ENCODE measurements around the gene CNTNAP5.
"Not testable (repeated sequence)": the region's sequence is repeated elsewhere in the genome, so short reads cannot be mapped to it uniquely, and the experiment has no call there.

Gene CNTNAP5

DNA sequence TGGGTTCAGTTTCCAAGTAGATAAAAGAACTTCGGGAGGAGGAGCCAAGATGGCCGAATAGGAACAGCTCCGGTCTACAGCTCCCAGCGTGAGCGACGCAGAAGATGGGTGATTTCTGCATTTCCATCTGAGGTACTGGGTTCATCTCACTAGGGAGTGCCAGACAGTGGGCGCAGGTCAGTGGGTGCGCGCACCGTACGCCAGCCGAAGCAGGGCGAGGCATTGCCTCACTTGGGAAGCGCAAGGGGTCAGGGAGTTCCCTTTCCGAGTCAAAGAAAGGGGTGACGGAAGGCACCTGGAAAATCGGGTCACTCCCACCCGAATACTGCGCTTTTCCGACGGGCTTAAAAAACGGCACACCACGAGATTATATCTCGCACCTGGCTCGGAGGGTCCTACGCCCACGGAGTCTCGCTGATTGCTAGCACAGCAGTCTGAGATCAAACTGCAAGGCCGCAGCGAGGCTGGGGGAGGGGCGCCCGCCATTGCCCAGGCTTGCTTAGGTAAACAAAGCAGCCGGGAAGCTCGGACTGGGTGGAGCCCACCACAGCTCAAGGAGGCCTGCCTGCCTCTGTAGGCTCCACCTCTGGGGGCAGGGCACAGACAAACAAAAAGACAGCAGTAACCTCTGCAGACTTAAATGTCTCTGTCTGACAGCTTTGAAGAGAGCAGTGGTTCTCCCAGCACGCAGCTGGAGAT, 382.9 kb downstream of the CNTNAP5 start:
- H3K27ac ChIP-seq (ENCODE audit: low read depth, low read length); H3K4me1 ChIP-seq (ENCODE audit: control insufficient read depth, insufficient read depth, low read length, unreplicated experiment); H3K36me3 ChIP-seq (ENCODE audit: insufficient read depth, low read length); H3K4me3 ChIP-seq (ENCODE audit: low read depth, low read length); H3K27me3 ChIP-seq (ENCODE audit: insufficient read depth, low read length); H3K79me2 ChIP-seq (ENCODE audit: control insufficient read depth, insufficient read depth, low read length, unreplicated experiment); H2AFZ ChIP-seq (ENCODE audit: low read length, unreplicated experiment): not testable (repeated sequence)

DNA sequence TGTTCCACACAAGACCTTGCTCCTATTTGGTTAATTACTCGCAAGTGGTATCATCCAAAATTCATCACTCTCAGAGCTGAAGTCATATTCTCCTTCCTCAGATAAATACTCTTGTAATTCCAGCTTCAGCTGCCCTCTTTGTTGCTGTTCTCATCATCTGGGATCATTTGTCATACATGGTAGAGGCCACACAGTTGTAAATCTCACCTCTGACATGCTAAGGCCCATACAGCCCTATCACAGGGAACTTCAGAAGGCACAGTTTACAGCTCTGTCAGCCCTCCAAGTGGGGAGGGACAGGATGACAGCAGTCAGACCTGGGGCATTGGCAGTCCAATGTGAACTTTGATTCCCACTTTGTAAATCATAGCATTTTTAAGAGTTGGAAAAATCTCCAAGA, 399.0 kb downstream of the CNTNAP5 start:
- H3K4me1 ChIP-seq (ENCODE audit: control insufficient read depth, insufficient read depth, low read length, unreplicated experiment), result no peaks in the 10 kb centered on the region
- H3K27me3 ChIP-seq (ENCODE audit: insufficient read depth, low read length), result no peaks in the 10 kb centered on the region
- no peak overlapping the region for H3K4me3 ChIP-seq (ENCODE audit: low read depth, low read length)
- H3K36me3 ChIP-seq (ENCODE audit: insufficient read depth, low read length), result no peaks in the 10 kb centered on the region
- no peak overlapping the region for H3K27ac ChIP-seq (ENCODE audit: low read depth, low read length)
- no peaks in the 10 kb centered on the region for H3K79me2 ChIP-seq (ENCODE audit: control insufficient read depth, insufficient read depth, low read length, unreplicated experiment)
- H2AFZ ChIP-seq (ENCODE audit: low read length, unreplicated experiment), result no peak overlapping the region

DNA sequence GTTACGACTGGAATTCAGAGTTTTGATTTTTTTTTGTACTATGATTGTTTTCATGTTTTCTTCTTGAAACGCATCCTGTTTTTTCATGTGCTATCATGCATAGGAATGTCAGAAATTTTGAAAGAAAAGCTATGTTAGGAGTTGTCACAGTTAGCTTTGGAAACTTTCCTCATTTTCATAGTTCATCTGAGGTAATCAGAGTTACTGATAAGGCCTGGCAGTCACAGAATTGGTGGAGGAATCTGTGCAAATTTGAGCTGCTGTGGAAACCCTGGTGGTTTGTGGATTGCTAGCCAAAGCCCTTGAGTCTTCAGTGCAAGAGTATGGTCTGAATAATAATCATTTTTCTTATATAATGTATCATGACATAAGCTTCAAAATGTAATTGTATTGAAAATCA, 401.0 kb downstream of the CNTNAP5 start:
- no peak overlapping the region for H3K4me3 ChIP-seq (ENCODE audit: low read depth, low read length)
- H3K36me3 ChIP-seq (ENCODE audit: insufficient read depth, low read length), result no peaks in the 10 kb centered on the region
- no peaks in the 10 kb centered on the region for H3K27me3 ChIP-seq (ENCODE audit: insufficient read depth, low read length)
- H2AFZ ChIP-seq (ENCODE audit: low read length, unreplicated experiment), result no peak overlapping the region
- no peaks in the 10 kb centered on the region for H3K4me1 ChIP-seq (ENCODE audit: control insufficient read depth, insufficient read depth, low read length, unreplicated experiment)
- no peaks in the 10 kb centered on the region for H3K79me2 ChIP-seq (ENCODE audit: control insufficient read depth, insufficient read depth, low read length, unreplicated experiment)
- H3K27ac ChIP-seq (ENCODE audit: low read depth, low read length), result no peak overlapping the region

DNA sequence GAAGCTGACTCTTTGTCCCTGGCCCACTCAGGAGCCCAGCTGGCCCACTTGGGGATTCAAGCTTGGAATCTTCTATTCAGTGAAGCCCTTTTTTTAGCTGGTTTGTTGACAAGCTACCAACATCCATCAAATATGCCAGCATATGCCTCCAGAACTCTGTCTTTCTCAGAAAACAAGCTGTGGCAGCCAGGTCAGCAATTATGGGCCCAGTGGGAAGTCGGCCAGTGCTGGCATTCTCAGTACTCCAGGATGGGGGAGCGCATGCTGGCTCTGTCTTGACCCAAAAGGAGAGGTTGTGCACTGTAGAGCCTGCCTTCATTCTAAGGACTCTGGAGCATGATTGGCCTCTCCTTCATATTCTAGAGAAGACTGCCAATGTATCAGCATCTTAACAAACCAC, 401.5 kb downstream of the CNTNAP5 start:
- Histone ChIP-seq H3K79me2 (ENCODE audit: control insufficient read depth, insufficient read depth, low read length, unreplicated experiment) (no peaks in the 10 kb centered on the region), H3K4me1 (ENCODE audit: control insufficient read depth, insufficient read depth, low read length, unreplicated experiment) (no peaks in the 10 kb centered on the region), H3K27ac (ENCODE audit: low read depth, low read length) (no peak overlapping the region), H3K36me3 (ENCODE audit: insufficient read depth, low read length) (no peaks in the 10 kb centered on the region), H3K27me3 (ENCODE audit: insufficient read depth, low read length) (no peaks in the 10 kb centered on the region), H2AFZ (ENCODE audit: low read length, unreplicated experiment) (no peak overlapping the region), H3K4me3 (ENCODE audit: low read depth, low read length) (no peak overlapping the region)

DNA sequence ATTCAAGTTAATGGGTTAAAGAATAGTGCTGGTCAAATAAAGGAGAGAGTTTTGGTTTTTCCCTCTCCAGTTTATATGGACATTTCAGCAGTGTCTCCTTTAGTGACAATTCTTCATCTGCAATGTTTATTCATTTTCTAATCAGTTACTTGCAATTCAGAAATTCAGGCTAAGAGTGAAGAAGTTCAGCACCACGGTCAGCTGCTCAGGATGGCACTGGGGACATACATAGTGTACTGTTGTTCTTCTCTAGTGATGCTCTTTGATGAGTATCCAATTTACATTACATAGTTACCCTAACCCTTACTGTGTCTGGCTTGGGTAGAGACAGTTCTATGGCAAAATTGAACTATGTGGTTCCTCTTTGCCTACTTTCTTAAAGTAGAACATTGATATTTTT, 412.7 kb downstream of the CNTNAP5 start:
- H3K27ac ChIP-seq (ENCODE audit: low read depth, low read length), result no peak overlapping the region
- H3K79me2 ChIP-seq (ENCODE audit: control insufficient read depth, insufficient read depth, low read length, unreplicated experiment), result no peaks in the 10 kb centered on the region
- H3K27me3 ChIP-seq (ENCODE audit: insufficient read depth, low read length), result no peaks in the 10 kb centered on the region
- H3K4me3 ChIP-seq (ENCODE audit: low read depth, low read length), result no peak overlapping the region
- no peak overlapping the region for H2AFZ ChIP-seq (ENCODE audit: low read length, unreplicated experiment)
- H3K4me1 ChIP-seq (ENCODE audit: control insufficient read depth, insufficient read depth, low read length, unreplicated experiment), result no peaks in the 10 kb centered on the region
- H3K36me3 ChIP-seq (ENCODE audit: insufficient read depth, low read length), result no peaks in the 10 kb centered on the region

DNA sequence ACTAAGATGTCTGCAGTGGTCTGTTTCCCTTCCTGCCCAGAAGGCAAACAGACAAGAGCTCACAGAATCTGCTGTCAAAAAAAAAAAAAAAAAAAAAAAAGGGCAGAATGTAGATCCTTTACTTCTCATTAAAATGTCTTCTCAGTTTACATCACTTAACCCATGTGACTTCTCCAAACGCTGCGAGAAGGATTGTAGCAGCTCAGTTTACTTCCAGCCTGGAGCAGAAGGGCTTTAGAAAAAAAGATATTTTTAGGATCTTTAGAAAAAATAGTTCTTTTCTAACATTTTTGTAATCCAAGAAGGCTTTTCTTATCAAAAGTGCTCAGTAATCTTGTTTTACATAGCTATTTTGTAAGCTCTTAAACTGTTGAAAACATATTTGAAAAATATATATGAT, 425.4 kb downstream of the CNTNAP5 start:
- no peaks in the 10 kb centered on the region for H3K4me1 ChIP-seq (ENCODE audit: control insufficient read depth, insufficient read depth, low read length, unreplicated experiment)
- no peaks in the 10 kb centered on the region for H3K36me3 ChIP-seq (ENCODE audit: insufficient read depth, low read length)

DNA sequence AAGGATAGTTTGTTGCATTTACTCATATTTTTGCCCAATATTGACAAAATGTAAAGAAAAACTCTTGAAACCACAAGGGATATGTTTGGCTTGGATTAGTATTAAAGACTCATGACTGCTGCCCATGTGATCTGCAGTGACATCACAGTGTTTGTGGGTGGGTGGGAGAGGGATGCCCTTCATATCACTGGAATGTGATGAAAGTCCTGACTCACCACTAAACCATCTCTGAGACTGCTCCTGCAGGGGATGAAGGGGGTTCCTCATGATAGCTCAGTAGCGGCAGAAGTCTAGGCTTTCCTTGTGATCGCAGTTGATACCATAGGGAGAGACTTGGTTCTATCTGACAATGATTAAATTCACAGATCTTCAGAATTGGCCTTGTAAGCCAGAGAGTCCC, 451.2 kb downstream of the CNTNAP5 start:
- no peak overlapping the region for H3K4me3 ChIP-seq (ENCODE audit: low read depth, low read length)
- H2AFZ ChIP-seq (ENCODE audit: low read length, unreplicated experiment), result no peak overlapping the region
- no peaks in the 10 kb centered on the region for H3K4me1 ChIP-seq (ENCODE audit: control insufficient read depth, insufficient read depth, low read length, unreplicated experiment)
- H3K79me2 ChIP-seq (ENCODE audit: control insufficient read depth, insufficient read depth, low read length, unreplicated experiment), result no peaks in the 10 kb centered on the region
- H3K36me3 ChIP-seq (ENCODE audit: insufficient read depth, low read length), result no peaks in the 10 kb centered on the region
- no peak overlapping the region for H3K27ac ChIP-seq (ENCODE audit: low read depth, low read length)
- H3K27me3 ChIP-seq (ENCODE audit: insufficient read depth, low read length), result no peaks in the 10 kb centered on the region

More for the DNA sequence above, 425.4 kb downstream of the CNTNAP5 start:
- Histone ChIP-seq H3K4me3 (ENCODE audit: low read depth, low read length) (no peak overlapping the region), H3K27me3 (ENCODE audit: insufficient read depth, low read length) (no peaks in the 10 kb centered on the region), H2AFZ (ENCODE audit: low read length, unreplicated experiment) (no peak overlapping the region), H3K27ac (ENCODE audit: low read depth, low read length) (no peak overlapping the region), H3K79me2 (ENCODE audit: control insufficient read depth, insufficient read depth, low read length, unreplicated experiment) (no peaks in the 10 kb centered on the region)

DNA sequence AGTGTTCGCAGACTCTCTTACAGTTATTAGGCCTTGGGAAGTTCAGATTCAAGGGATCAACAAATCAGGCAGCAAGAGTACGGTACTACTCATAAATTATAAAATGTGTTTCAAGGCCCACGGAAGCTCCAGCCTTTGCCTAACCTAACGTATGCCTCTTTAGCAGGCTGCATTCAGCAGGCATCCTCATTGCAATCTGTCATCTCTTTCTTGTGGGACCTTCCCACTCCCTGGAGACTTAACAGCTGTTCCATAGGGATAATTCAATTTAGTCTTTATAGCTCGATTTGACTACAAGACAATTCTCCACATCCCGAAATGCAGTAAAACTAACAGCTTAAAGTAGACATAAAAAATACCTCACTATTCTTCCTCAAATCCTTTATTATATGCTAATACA, 453.7 kb downstream of the CNTNAP5 start:
- Histone ChIP-seq H3K79me2 (ENCODE audit: control insufficient read depth, insufficient read depth, low read length, unreplicated experiment) (no peaks in the 10 kb centered on the region), H3K36me3 (ENCODE audit: insufficient read depth, low read length) (no peaks in the 10 kb centered on the region)

DNA sequence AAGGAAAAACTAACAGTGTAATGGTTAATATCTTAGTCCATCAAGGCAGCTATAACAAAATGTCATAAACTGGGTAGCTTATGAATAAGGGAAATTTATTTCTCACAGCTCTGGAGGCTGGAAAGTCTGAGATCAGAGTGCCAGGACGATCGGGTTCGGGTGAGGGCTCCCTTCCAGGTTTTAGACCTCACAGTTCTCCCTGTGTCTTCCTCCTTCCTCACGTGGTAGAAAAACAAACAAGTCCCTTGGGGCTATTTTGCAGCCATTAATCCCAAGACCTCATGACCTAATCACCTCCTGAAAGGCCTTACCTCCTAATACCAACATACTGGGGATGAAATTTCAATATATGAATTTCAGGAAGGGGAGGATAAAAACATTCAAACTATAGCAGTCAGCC, 455.9 kb downstream of the CNTNAP5 start:
- Histone ChIP-seq H3K27me3 (ENCODE audit: insufficient read depth, low read length) (no peaks in the 10 kb centered on the region), H3K4me1 (ENCODE audit: control insufficient read depth, insufficient read depth, low read length, unreplicated experiment) (no peaks in the 10 kb centered on the region), H3K36me3 (ENCODE audit: insufficient read depth, low read length) (no peaks in the 10 kb centered on the region)

More for the DNA sequence above, 453.7 kb downstream of the CNTNAP5 start:
- Histone ChIP-seq H3K4me3 (ENCODE audit: low read depth, low read length) (no peak overlapping the region), H3K27ac (ENCODE audit: low read depth, low read length) (no peak overlapping the region), H3K4me1 (ENCODE audit: control insufficient read depth, insufficient read depth, low read length, unreplicated experiment) (no peaks in the 10 kb centered on the region), H3K27me3 (ENCODE audit: insufficient read depth, low read length) (no peaks in the 10 kb centered on the region), H2AFZ (ENCODE audit: low read length, unreplicated experiment) (no peak overlapping the region)

DNA sequence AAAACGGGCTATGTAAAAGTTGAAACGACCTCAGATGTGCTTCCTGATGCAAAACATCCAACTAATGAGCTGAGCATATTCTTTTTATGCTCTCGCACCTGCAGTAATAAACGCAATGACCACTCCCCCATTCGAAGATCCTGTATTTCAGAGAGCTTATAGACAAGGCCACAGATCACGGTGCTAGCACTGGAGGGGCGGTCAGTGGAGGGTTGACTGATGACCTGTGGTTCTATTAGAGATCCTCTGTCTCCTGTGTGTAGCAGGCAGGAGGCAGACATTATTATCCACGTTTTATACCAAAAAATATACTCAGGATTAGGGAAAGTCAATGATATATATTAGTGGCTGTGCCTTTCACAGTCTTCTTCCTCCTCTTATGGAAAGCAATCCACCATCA, 457.0 kb downstream of the CNTNAP5 start:
- H3K4me3 ChIP-seq (ENCODE audit: low read depth, low read length), result no peak overlapping the region
- H3K79me2 ChIP-seq (ENCODE audit: control insufficient read depth, insufficient read depth, low read length, unreplicated experiment), result no peaks in the 10 kb centered on the region
- H3K4me1 ChIP-seq (ENCODE audit: control insufficient read depth, insufficient read depth, low read length, unreplicated experiment), result no peaks in the 10 kb centered on the region
- H3K27ac ChIP-seq (ENCODE audit: low read depth, low read length), result no peak overlapping the region
- H2AFZ ChIP-seq (ENCODE audit: low read length, unreplicated experiment), result no peak overlapping the region
- H3K27me3 ChIP-seq (ENCODE audit: insufficient read depth, low read length), result no peaks in the 10 kb centered on the region
- no peaks in the 10 kb centered on the region for H3K36me3 ChIP-seq (ENCODE audit: insufficient read depth, low read length)

More for the DNA sequence above, 455.9 kb downstream of the CNTNAP5 start:
- Histone ChIP-seq H3K79me2 (ENCODE audit: control insufficient read depth, insufficient read depth, low read length, unreplicated experiment) (no peaks in the 10 kb centered on the region), H3K27ac (ENCODE audit: low read depth, low read length) (no peak overlapping the region), H3K4me3 (ENCODE audit: low read depth, low read length) (no peak overlapping the region), H2AFZ (ENCODE audit: low read length, unreplicated experiment) (no peak overlapping the region)

DNA sequence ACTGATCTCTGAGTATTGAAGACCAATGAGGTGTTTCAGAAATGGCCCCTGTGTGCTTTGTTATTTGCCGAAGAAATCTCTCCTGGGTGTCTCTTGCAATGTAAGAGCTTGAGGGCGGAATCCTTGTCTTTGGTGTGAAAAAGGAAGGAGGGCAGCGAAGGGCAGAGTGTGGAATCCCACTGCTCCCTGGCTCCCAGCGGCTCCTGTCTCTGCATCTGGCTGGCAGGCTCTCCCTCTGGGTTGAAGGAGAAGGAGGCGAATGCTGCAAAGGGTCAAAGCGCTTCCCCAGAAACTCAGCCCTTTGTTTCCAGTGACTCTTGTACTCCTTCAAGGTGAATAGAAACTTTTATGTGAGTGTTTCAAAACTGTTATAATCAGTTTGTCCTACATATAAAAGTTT, 457.5 kb downstream of the CNTNAP5 start:
- Histone ChIP-seq H3K79me2 (ENCODE audit: control insufficient read depth, insufficient read depth, low read length, unreplicated experiment) (no peaks in the 10 kb centered on the region), H2AFZ (ENCODE audit: low read length, unreplicated experiment) (no peak overlapping the region), H3K27ac (ENCODE audit: low read depth, low read length) (no peak overlapping the region)

More for the DNA sequence above, 457.5 kb downstream of the CNTNAP5 start:
- no peaks in the 10 kb centered on the region for H3K36me3 ChIP-seq (ENCODE audit: insufficient read depth, low read length)
- no peaks in the 10 kb centered on the region for H3K4me1 ChIP-seq (ENCODE audit: control insufficient read depth, insufficient read depth, low read length, unreplicated experiment)
- no peak overlapping the region for H3K4me3 ChIP-seq (ENCODE audit: low read depth, low read length)
- H3K27me3 ChIP-seq (ENCODE audit: insufficient read depth, low read length), result no peaks in the 10 kb centered on the region
